SH-SY5Y (cell line): ENCODE data around the gene EFCAB8.

Experiments used
- GATA2 ChIP-seq: IDR thresholded peaks from 2 replicates; pipeline ENCODE4 v1.6.1; 2011; ENCODE audit warnings: mild to moderate bottlenecking, low read depth, low read length
- GATA3 ChIP-seq: IDR thresholded peaks from 2 replicates; pipeline ENCODE4 v1.6.1; 2011; ENCODE audit warnings: low read depth, mild to moderate bottlenecking, low read length, moderate library complexity

DNA sequence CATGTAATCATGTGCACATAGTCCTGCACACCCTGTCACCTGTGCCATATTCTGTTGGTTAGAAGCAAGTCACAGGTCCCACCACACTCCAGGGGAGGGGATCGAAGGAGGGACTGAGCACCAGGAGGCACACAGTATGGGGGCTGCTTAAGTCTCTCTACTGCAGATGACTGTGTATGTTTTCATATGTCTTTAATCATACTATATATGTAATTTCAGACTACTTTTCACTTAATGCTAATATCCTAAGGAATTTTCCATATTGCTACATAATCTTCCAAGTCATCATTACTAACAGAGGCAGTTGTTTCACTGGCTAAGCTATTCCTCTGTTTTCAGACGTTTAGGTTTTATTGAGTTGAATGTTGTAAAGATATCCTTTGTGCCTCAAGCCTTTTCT, 10.8 kb downstream of the EFCAB8 start:
- no peak for TF ChIP-seq GATA2
- TF ChIP-seq GATA3: no peak
